GM10266 (cell line): ENCODE data around the gene PRC1.

Experiments
- DNase-seq: peaks from one replicate; pipeline ENCODE4 v3.0.0; 2012; ENCODE audit errors: extremely low spot score
- TF ChIP-seq, protein P1 (sequence below): IDR thresholded peaks from 2 replicates; pipeline ENCODE4 v1.5.1; 2012; ENCODE audit warnings: mild to moderate bottlenecking, low read depth; ENCODE audit not compliant: control insufficient read depth, insufficient read depth; ENCODE audit errors: missing control alignments

Gene PRC1

DNA sequence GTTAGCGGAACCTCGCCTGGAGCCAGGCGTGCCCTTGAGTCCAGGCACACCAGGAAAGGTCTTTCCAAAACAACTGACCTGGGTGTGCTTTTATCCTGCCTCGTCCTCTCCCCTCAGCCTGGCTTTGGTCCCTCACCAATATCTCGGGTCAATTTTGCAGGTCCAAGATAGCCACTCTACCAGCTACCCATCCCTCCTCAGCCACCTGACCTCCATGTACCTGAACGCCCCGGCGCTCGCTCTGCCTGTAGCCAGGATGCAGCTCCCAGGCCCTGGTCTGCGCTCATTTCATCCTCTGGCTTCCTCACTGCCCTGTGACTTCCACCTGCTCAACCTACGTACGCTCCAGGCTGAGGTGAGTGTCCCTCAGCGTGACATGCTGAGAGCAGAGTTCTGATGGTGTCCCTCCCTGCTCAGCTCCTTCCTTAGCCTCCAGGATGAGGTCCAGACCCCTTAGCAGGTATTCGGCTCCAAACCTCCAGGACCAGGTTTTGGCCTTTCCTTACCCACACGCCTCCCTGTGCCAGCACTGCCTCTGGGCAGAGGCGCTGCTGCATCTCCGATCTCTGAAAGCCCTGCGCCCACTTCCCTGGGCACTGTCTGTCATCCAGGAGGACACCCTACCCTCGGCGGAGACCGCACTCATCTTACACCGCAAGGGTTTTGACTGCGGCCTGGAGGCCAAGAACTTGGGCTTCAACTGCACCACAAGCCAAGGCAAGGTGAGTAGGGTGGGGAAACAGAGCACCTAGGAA lies 76.1 kb downstream of the PRC1 start:
- no peak for DNase-seq
- TF ChIP-seq, protein P1, sequence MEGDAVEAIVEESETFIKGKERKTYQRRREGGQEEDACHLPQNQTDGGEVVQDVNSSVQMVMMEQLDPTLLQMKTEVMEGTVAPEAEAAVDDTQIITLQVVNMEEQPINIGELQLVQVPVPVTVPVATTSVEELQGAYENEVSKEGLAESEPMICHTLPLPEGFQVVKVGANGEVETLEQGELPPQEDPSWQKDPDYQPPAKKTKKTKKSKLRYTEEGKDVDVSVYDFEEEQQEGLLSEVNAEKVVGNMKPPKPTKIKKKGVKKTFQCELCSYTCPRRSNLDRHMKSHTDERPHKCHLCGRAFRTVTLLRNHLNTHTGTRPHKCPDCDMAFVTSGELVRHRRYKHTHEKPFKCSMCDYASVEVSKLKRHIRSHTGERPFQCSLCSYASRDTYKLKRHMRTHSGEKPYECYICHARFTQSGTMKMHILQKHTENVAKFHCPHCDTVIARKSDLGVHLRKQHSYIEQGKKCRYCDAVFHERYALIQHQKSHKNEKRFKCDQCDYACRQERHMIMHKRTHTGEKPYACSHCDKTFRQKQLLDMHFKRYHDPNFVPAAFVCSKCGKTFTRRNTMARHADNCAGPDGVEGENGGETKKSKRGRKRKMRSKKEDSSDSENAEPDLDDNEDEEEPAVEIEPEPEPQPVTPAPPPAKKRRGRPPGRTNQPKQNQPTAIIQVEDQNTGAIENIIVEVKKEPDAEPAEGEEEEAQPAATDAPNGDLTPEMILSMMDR: no peak

DNA sequence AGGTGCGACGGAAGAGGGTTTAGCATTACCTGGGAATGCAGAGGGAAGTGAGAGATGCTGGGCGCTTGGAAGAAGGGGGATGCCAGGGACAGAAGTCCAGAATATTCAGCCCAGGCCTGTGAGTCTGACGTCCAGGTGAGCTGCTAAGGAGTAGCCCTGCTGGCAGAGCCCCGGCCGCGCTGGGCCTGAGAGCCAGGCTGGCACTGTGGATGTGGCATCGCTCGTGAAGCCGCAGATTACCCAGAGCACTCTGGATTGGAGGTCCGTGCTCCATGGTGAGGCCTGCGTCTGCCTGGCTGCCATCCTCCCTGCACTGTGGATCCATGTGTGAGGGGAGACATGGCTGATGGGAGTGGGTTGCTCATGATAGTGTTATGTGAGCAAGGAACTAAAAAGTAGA lies 76.8 kb downstream of the PRC1 start:
- TF ChIP-seq, protein P1: no peak
- DNase-seq: no peak

DNA sequence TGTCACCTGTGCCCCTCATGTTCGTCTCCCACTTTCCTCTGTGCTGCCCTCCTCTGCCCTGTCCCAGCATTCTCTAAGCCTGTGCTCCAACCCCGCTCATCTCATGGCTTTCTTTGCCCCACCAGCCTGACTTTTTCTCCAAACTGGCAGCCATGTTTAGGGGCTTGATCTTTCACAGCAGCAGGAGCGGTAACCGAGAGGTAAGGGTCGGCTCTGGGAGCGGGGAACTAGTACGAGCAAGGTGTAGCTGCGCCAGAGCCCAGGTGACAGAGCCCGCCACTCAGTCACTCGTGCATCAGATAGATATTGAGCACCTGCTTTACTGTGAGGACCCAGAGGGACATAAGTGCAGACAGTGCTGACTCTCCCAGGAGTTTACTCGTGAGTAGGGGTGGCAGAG lies 77.9 kb downstream of the PRC1 start:
- TF ChIP-seq, protein P1: no peak
- no peak for DNase-seq
